22Rv1 (cell line): Measurements from ENCODE around the gene DAO.

Source experiments
- H3K27ac ChIP-seq: fragments of 450-650 bp; 2 replicates; pipeline ENCODE4 v1.5.1; 2017
- CTCF ChIP-seq: fragments of 450-650 bp; IDR thresholded peaks from 2 replicates; pipeline ENCODE4 v1.5.1; 2017; ENCODE audit warnings: mild to moderate bottlenecking
- ZFX ChIP-seq: fragments of 450-650 bp; IDR thresholded peaks from 2 replicates; pipeline ENCODE4 v1.6.1; 2017; ENCODE audit warnings: antibody characterized with exemption, borderline replicate concordance

Gene DAO

GRCh38 chr12:108884116-108885012, 4.5 kb downstream of the DAO start:
- no peak overlapping the region for H3K27ac ChIP-seq
- TF ChIP-seq CTCF (peak; percentile 95), ZFX (no peak)

DNA sequence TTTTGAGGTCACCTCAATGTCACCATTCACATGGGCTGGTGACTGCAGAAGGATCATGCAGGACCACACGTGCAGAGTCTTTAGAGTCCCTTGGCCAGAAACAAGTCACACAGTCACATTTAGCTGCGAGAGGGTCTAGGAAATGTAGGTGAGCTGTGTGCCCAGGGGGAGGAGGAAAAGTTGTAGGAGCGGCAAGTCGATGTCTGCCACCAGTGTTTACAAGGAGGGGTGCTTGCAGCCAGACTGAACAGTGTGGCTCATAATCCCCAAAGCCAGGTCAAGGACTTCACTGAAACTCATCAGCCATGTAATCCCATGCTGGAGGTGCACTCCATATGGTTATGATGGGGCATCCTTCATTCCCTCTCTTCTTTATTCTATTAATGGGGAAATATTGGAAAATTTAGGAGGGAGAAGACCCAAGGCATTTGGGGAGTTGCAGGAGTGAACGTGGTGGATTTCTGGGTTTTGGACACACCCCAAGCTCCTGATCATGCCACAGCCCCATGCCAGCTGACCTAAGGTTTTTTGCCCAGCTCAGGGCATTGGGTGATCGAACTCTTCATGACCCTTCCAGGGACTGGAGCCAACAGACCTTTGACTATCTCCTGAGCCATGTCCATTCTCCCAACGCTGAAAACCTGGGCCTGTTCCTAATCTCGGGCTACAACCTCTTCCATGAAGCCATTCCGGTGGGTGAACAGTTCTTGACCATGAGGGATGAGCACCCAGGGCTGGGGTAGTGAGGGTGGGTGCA, 7.2 kb downstream of the DAO start:
- no peak overlapping the region for H3K27ac ChIP-seq
- TF ChIP-seq ZFX (no peak), CTCF (no peak)

- H3K27ac ChIP-seq = no peak overlapping the region
- TF ChIP-seq CTCF = no peak
These were observed 8.1 kb downstream of the DAO start for GRCh38 chr12:108888031-108888430.

DNA sequence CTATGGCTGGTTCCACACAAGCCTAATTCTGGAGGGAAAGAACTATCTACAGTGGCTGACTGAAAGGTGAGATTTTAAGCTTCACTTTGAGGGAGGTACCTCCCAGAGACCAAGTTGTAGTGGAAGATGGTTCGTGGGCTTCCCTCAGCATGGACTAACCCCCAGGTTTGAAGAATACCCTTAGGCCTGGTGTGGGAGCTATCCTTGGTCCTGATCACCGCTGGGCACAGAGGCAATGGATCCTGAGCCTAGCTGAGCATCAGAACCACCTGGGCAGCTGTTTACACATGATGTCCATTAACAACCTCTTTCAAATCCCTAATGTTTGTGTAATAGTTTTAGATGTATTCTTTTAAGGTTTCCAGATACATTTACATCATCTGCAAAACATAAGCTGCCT, 10.3 kb downstream of the DAO start:
- no peak overlapping the region for H3K27ac ChIP-seq
- no peak for TF ChIP-seq ZFX

- no peak overlapping the region for H3K27ac ChIP-seq
- TF ChIP-seq CTCF = no peak
- no peak for TF ChIP-seq ZFX
These were observed 15.4 kb downstream of the DAO start for GRCh38 chr12:108895220-108895802.

DNA sequence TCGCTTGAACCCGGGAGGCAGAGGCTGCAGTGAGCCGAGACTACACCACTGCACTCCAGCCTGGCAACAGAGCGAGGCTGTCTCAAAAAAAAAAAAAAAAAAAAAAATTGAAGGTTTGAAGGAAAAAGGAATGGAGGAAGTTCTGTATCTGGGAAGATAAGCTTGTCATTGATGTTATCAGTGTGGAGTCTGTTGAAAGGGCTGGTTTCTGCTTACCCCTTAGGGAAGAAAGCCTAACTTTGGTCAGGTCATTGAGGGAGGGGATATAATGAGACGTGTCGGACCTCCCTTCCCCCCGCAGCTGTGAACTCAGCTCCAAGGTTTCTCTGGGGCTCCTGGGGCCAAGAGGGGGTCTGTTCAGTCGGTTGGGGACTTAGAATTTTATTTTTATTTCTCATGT, 16.4 kb downstream of the DAO start:
- no peak overlapping the region for H3K27ac ChIP-seq
- TF ChIP-seq ZFX (no peak), CTCF (no peak)

DNA sequence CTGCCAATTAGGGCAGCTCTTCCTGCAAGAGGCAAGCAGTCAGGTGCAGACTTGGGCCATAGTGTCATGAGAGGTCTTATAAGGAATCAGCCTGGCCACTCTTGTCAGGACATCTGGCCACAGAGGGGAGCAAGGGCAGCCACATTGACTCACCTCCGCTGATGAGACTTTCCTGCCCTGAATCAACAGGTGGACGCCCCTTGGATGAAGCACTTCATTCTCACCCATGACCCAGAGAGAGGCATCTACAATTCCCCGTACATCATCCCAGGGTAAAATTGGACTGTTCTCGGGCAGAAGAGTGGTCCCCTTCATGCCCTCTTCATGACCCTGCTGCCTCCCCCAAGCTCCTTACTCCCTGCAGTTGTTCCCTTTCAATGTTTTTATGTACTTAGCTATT, 16.9 kb downstream of the DAO start:
- H3K27ac ChIP-seq = no peak overlapping the region
- TF ChIP-seq ZFX (no peak), CTCF (no peak)
